ENCODE measurements around the gene IZUMO1R.
"Not testable (repeated sequence)": the region's sequence is repeated elsewhere in the genome, so short reads cannot be mapped to it uniquely, and the experiment has no call there.

Gene IZUMO1R

GRCh38 chr11:94303966-94304958, at the start of gene IZUMO1R:
TSS of gene IZUMO1R (plus strand) at chr11:94304580. CDS start at chr11:94305637, 1,057 bp downstream.
- DNase-seq = peak; percentile 73

GRCh38 chr11:94271885-94272372, 32.5 kb upstream of the IZUMO1R start:
- DNase-seq = no peak

- no peak for DNase-seq
Measured at GRCh38 chr11:94272738-94273313, 31.6 kb upstream of the IZUMO1R start.

- DNase-seq = no peak
Measured at GRCh38 chr11:94275961-94276360, 28.4 kb upstream of the IZUMO1R start.

- DNase-seq = no peak
Measured at GRCh38 chr11:94276943-94277342, 27.4 kb upstream of the IZUMO1R start.

GRCh38 chr11:94278207-94278606, 26.2 kb upstream of the IZUMO1R start:
- not testable (repeated sequence) for DNase-seq

- no peak for DNase-seq
Measured at GRCh38 chr11:94279996-94280395, 24.4 kb upstream of the IZUMO1R start.

- no peak for DNase-seq
Measured at GRCh38 chr11:94281324-94281723, 23.1 kb upstream of the IZUMO1R start.

GRCh38 chr11:94283678-94284077, 20.7 kb upstream of the IZUMO1R start:
- DNase-seq = no peak

- DNase-seq = no peak
Measured at GRCh38 chr11:94295534-94295933, 8.8 kb upstream of the IZUMO1R start.

- DNase-seq = no peak
Measured at GRCh38 chr11:94297985-94298576, 6.3 kb upstream of the IZUMO1R start.

GRCh38 chr11:94302776-94303175, 1.6 kb upstream of the IZUMO1R start:
- DNase-seq = peak; percentile 43

- DNase-seq = no peak
Measured at GRCh38 chr11:94305146-94305545, 766 bp downstream of the IZUMO1R start.

- DNase-seq = no peak
Measured at GRCh38 chr11:94307101-94307791, 2.9 kb downstream of the IZUMO1R start.

GRCh38 chr11:94308024-94308423, 3.6 kb downstream of the IZUMO1R start:
- no peak for DNase-seq

- no peak for DNase-seq
Measured at GRCh38 chr11:94309757-94310156, 5.4 kb downstream of the IZUMO1R start.

GRCh38 chr11:94310191-94310875, 6.0 kb downstream of the IZUMO1R start:
- no peak for DNase-seq

- DNase-seq = no peak
Measured at GRCh38 chr11:94312339-94312738, 8.0 kb downstream of the IZUMO1R start.

- no peak for DNase-seq
Measured at GRCh38 chr11:94314064-94314463, 9.7 kb downstream of the IZUMO1R start.

- DNase-seq = no peak
Measured at GRCh38 chr11:94315664-94316063, 11.3 kb downstream of the IZUMO1R start.

GRCh38 chr11:94322501-94322900, 18.1 kb downstream of the IZUMO1R start:
- no peak for DNase-seq

- no peak for DNase-seq
Measured at GRCh38 chr11:94325681-94326080, 21.3 kb downstream of the IZUMO1R start.
